Activated T-helper 17 cell treated with anti-CD3 and anti-CD28 coated beads, Interleukin-2, amount 50 U/mL, for 72 hours (primary cell): ENCODE measurements around the gene ZBTB46. TPM values are rescaled to one million over a fixed set of nuclear protein-coding genes. Genes with fewer than 3 reads are reported as not detected.
"Not testable (repeated sequence)": the region's sequence is repeated elsewhere in the genome, so short reads cannot be mapped to it uniquely, and the experiment has no call there.

Experiments
- ATAC-seq: fragments of 150-1000 bp; cut with Tn5 transposase; replicated peaks from 2 replicates; pipeline ENCODE4 v1.10.0; 2021; ENCODE audit warnings: mild to moderate bottlenecking, moderate library complexity
- H3K27ac Mint-ChIP-seq: one replicate; pipeline ENCODE4 v1.8.0; 2022; ENCODE audit warnings: mixed read lengths
- H3K27me3 Mint-ChIP-seq: one replicate; pipeline ENCODE4 v1.8.0; 2022; ENCODE audit warnings: mixed read lengths
- H3K36me3 Mint-ChIP-seq: one replicate; pipeline ENCODE4 v1.8.0; 2022; ENCODE audit warnings: low read depth, mild to moderate bottlenecking, mixed read lengths
- H3K4me1 Mint-ChIP-seq: one replicate; pipeline ENCODE4 v1.8.0; 2022; ENCODE audit warnings: mixed read lengths
- H3K4me3 Mint-ChIP-seq: one replicate; pipeline ENCODE4 v1.8.0; 2022; ENCODE audit warnings: mild to moderate bottlenecking, mixed read lengths
- H3K9me3 Mint-ChIP-seq: one replicate; pipeline ENCODE4 v1.8.0; 2022; ENCODE audit warnings: mixed read lengths
- total RNA-seq, 2 donors: library from RNA; stranded (reverse); gene quantifications; one replicate each; pipeline ENCODE4 v1.2.3, GENCODE V29; 2022

Gene ZBTB46, protein sequence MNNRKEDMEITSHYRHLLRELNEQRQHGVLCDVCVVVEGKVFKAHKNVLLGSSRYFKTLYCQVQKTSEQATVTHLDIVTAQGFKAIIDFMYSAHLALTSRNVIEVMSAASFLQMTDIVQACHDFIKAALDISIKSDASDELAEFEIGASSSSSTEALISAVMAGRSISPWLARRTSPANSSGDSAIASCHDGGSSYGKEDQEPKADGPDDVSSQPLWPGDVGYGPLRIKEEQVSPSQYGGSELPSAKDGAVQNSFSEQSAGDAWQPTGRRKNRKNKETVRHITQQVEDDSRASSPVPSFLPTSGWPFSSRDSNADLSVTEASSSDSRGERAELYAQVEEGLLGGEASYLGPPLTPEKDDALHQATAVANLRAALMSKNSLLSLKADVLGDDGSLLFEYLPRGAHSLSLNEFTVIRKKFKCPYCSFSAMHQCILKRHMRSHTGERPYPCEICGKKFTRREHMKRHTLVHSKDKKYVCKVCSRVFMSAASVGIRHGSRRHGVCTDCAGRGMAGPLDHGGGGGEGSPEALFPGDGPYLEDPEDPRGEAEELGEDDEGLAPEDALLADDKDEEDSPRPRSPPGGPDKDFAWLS
- 1 to 10 TPM in 1 of 2 donors, under 1 TPM in 1; 0.54 to 6.2 TPM for total RNA-seq

GRCh38 chr20:63830841-63831588, at the start of gene ZBTB46:
Gene ZBTB46 (minus strand): TSS chr20:63831264. CDS start chr20:63790757, 40,507 bp downstream.
- peaks cover 11% of the 10 kb centered on the region for H3K36me3 Mint-ChIP-seq
- H3K9me3 Mint-ChIP-seq = no peaks in the 10 kb centered on the region
- peak within 1 kb of the TSS; percentile 69 for H3K27ac Mint-ChIP-seq
- ATAC-seq = peak; percentile 60
- peak within 1 kb of the TSS; percentile 87 for H3K4me3 Mint-ChIP-seq
- H3K27me3 Mint-ChIP-seq = peaks cover 20% of the 10 kb centered on the region
- H3K4me1 Mint-ChIP-seq = peaks cover 10% of the 10 kb centered on the region

DNA sequence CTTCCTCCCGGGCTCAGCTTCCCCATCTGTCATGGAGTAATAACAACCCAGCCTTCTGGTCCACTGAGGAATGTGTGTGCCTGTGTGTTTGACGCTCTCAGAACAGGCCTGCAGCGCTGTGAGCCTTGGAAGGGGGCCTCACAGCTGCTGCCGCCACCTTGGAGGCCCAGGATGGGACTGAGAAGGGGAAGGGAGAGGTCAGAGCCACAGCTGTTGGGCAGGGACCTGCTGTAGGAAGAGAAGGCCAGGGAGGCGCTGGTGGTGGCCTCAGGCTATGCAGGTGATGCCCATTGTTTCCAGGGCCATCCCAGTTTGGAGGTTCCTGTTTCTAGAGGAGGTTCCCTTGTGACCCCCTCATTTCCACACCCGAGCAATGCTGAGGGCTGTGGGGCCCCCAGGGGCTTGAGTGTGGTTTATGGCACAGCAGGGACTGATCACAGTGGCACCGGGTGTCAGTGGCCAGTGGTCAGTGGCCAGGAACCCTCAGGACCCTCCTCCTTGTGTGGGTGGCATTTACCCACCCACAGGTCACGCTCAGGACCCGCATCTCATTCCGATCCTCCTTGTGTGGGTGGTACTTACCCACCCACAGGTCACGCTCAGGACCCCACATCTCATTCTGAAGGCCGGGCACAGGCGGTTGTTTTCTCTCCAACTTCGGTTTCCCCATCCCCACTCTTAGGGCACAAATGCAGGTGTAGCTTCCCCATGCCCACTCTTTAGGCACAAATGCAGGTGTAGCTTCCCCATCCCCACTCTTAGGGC, 48.0 kb upstream of the ZBTB46 start:
- no peaks in the 10 kb centered on the region for H3K9me3 Mint-ChIP-seq
- ATAC-seq = no peak
- H3K27me3 Mint-ChIP-seq = no peaks in the 10 kb centered on the region
- H3K36me3 Mint-ChIP-seq = peaks cover 85% of the 10 kb centered on the region
- H3K4me1 Mint-ChIP-seq = no peaks in the 10 kb centered on the region
- no peak overlapping the region for H3K27ac Mint-ChIP-seq
- no peak overlapping the region for H3K4me3 Mint-ChIP-seq

DNA sequence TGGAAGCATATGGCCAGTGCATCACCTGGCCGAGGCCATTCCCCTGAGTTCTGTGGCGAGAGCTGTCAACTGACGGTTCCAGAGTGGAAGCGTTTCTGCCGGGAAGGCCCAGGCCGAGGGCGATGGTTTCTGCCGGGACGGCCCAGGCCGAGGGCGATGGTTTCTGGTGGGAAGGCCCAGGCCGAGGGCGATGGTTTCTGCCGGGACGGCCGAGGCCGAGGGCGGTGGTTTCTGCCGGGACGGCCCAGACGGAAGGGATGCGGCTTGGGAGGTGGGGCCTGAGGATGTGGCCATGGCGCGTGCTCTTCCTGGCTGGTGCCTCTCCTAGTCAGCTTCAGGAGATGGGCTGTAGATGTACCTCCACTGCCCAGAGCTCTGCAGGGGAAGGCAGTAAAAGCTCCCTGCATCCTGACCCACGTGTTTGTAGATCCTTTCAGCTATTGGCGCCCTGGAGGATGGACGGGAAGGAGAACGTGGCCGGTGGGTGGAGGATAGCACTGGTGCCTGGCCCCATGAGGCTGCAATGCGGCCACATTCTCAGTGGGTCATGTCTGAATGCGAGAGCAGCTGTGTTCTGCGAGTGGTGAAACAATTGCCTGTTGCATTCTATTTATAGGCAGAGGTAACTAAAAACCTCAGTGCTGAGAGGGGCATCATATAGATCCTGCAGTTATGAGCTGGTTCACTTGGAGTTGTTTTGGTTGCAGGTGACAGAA, 46.8 kb upstream of the ZBTB46 start:
- H3K27ac Mint-ChIP-seq = no peak overlapping the region

GRCh38 chr20:63876489-63877036, 45.5 kb upstream of the ZBTB46 start:
- Mint-ChIP-seq H3K27me3 (no peaks in the 10 kb centered on the region), H3K27ac (peak overlapping the region; percentile 65), H3K9me3 (no peaks in the 10 kb centered on the region), H3K4me1 (peaks cover 6% of the 10 kb centered on the region), H3K36me3 (peaks cover 88% of the 10 kb centered on the region), H3K4me3 (no peak overlapping the region)
- ATAC-seq = no peak

More for the DNA sequence above, 46.8 kb upstream of the ZBTB46 start:
- no peaks in the 10 kb centered on the region for H3K27me3 Mint-ChIP-seq
- no peak overlapping the region for H3K4me3 Mint-ChIP-seq
- H3K4me1 Mint-ChIP-seq = peaks cover 6% of the 10 kb centered on the region
- ATAC-seq = no peak
- H3K9me3 Mint-ChIP-seq = no peaks in the 10 kb centered on the region
- peaks cover 88% of the 10 kb centered on the region for H3K36me3 Mint-ChIP-seq

DNA sequence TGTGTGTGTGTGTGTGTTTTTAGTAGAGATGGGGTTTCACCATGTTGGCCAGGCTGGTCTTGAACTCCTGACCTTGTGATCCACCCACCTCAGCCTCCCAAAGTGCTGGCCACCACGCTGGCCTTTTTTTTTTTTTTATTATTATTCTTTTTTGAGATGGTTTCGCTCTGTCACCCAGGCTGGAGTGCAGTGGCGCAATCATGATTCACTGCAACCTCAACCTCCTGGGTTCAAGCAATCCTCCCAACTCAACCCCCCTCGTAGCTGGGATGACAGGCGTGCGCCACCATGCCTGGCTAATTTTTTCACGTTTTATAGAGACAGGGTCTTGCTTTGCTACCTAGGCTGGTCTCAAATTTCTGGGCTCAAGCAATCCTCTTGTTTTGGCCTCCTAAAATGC, 43.2 kb upstream of the ZBTB46 start:
- not testable (repeated sequence) for H3K4me3 Mint-ChIP-seq, ATAC-seq, H3K27me3 Mint-ChIP-seq, H3K4me1 Mint-ChIP-seq, H3K9me3 Mint-ChIP-seq
- H3K27ac Mint-ChIP-seq = peak overlapping the region; percentile 41
- H3K36me3 Mint-ChIP-seq = peaks cover 94% of the 10 kb centered on the region

DNA sequence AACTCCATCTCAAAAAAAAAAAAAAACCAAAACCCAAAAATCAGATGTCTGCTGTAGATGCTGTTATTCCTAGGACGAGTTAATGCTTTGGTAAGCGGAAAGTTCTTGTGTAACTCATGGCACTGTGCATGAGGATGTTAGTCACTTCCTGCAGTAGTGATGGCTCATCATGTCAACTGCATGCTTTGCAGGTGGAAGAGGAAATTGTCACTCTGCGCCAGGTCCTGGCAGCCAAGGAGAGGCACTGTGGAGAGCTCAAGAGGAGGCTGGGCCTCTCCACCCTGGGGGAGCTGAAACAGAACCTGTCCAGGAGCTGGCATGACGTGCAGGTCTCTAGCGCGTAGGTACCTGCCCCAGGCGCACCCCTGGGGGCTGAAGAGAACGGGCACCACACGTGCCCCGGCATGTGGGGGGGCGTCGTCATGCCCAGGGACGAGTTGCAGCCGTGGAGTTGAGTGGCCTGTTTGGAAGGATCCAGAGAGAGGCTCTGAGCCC, 42.5 kb upstream of the ZBTB46 start:
- H3K36me3 Mint-ChIP-seq = peaks cover 99% of the 10 kb centered on the region
- H3K9me3 Mint-ChIP-seq = no peaks in the 10 kb centered on the region
- H3K4me3 Mint-ChIP-seq = peak overlapping the region; percentile 64
- peaks cover 6% of the 10 kb centered on the region for H3K4me1 Mint-ChIP-seq
- H3K27me3 Mint-ChIP-seq = no peaks in the 10 kb centered on the region
- ATAC-seq = peak; percentile 99
- peak overlapping the region; percentile 87 for H3K27ac Mint-ChIP-seq

DNA sequence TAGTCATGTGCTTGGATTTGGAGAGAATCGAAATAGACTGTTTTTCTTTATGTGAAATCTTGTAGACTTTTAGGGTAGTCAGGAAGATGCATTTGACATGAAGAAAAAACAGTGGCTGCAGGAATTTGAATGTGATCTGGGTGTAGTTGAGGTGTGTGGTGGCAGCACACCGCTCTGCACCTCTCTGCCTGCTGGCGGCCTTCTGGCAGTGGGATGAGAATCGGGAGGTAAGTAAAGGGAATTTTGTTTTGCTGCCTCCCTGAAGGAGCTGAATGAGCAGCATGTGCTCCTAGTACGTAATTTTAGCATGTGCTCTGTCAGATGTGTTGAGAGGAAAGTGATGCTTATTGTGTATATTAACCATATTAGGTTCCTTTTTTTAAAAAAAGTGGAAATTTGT, 37.2 kb upstream of the ZBTB46 start:
- no peak for ATAC-seq
- H3K27me3 Mint-ChIP-seq = no peaks in the 10 kb centered on the region

DNA sequence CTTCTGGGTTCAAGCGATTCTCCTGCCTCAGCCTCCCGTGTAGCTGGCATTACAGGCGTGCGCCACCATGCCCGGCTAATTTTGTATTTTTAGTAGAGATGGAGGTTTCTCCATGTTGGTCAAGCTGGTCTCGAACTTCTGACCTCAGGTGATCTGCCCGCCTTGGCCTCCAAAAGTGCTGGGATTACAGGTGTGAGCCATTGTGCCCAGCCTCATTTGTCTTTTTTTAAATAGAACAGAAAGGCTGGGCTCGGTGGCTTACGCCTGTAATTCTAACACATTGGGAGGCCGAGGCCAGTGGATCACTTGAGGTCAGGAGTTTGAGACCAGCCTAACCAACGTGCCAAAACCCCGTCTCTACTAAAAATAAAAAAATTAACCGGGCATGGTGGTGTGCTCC, 36.0 kb upstream of the ZBTB46 start:
- not testable (repeated sequence) for H3K27me3 Mint-ChIP-seq, H3K27ac Mint-ChIP-seq, H3K9me3 Mint-ChIP-seq, ATAC-seq, H3K4me1 Mint-ChIP-seq
- H3K36me3 Mint-ChIP-seq = peaks cover 79% of the 10 kb centered on the region
- H3K4me3 Mint-ChIP-seq = peak overlapping the region; percentile 42

More for the DNA sequence above, 37.2 kb upstream of the ZBTB46 start:
- H3K27ac Mint-ChIP-seq = no peak overlapping the region
- H3K9me3 Mint-ChIP-seq = no peaks in the 10 kb centered on the region
- no peak overlapping the region for H3K4me3 Mint-ChIP-seq
- H3K4me1 Mint-ChIP-seq = peaks cover 6% of the 10 kb centered on the region
- peaks cover 87% of the 10 kb centered on the region for H3K36me3 Mint-ChIP-seq

- Mint-ChIP-seq H3K4me3 (peak within 1 kb of the TSS; percentile 84), H3K27me3 (no peaks in the 10 kb centered on the region), H3K27ac (peak within 1 kb of the TSS; percentile 89), H3K9me3 (no peaks in the 10 kb centered on the region), H3K4me1 (peaks cover 5% of the 10 kb centered on the region), H3K36me3 (peaks cover 67% of the 10 kb centered on the region)
- peak; percentile 88 for ATAC-seq
Measured at GRCh38 chr20:63864978-63865640, 34.0 kb upstream of the ZBTB46 start, which contains the start of gene TPD52L2. Gene TPD52L2 (plus strand): TSS chr20:63865270. CDS start chr20:63865366, 96 bp downstream.

- Mint-ChIP-seq H3K4me3 (peak overlapping the region; percentile 84), H3K27me3 (no peaks in the 10 kb centered on the region), H3K27ac (peak overlapping the region; percentile 89), H3K4me1 (peaks cover 5% of the 10 kb centered on the region), H3K36me3 (peaks cover 61% of the 10 kb centered on the region), H3K9me3 (no peaks in the 10 kb centered on the region)
- no peak for ATAC-seq
Measured at GRCh38 chr20:63864545-63864977, 33.5 kb upstream of the ZBTB46 start.

DNA sequence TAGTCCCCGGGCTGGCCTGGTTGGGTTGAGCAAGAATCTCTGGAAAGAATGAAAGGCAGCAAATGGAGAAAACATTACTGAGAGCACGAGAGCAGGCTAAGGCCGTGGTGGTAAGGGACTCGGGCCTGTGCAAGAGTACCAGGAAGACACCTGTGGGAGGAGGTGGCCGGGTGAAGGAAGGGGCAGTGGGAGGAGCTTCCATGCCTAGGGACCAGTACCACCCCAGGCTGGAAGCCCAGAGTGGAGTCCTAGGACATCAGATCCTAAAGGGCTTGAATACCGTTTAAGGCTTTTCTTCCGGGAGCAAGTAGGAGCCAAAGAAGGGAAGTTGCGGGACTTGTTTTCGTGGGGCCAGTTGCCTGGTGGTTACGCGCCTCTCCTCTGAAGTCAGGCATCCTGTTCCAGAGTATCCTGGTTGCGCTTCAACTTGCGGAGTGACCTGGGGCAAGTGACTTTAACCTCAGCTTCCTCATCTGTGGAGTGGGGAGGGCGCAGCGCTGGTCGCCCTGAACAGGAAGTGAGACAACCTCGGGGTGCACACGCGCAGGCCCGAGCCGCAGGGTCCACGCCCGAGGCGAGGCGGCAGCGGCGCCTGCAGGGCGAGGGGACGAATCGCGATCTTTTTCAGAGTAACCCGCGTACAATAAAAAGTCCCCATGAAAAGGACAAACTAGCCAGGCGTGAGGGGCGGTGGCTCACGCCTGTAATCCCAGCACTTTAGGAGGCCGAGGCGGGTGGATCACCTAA, 32.9 kb upstream of the ZBTB46 start:
- Mint-ChIP-seq H3K9me3 (no peaks in the 10 kb centered on the region), H3K4me3 (peak overlapping the region; percentile 84), H3K36me3 (peaks cover 56% of the 10 kb centered on the region), H3K27me3 (no peaks in the 10 kb centered on the region), H3K4me1 (peaks cover 5% of the 10 kb centered on the region), H3K27ac (peak overlapping the region; percentile 89)
- peak; percentile 78 for ATAC-seq
